BLaER1 treated with 17β-estradiol and CSF1 and Interleukin-3, amounts not matched to agents 10 nM and 100 nM (cell line): ENCODE measurements around the gene DDAH2.

Source experiments
- H3K27ac ChIP-seq, 11 experiments: shearing (Covaris generic); formaldehyde crosslinking; 2 replicates each; pipeline ENCODE4 v1.8.1; 2022
- H3K27me3 ChIP-seq, 11 experiments: shearing (Covaris generic); formaldehyde crosslinking; 2 replicates each; pipeline ENCODE4 v1.8.1; 2022
- H3K36me3 ChIP-seq, 11 experiments: shearing (Covaris generic); formaldehyde crosslinking; 2 replicates each; pipeline ENCODE4 v1.8.1; 2022
- H3K4me1 ChIP-seq, 10 experiments: shearing (Covaris generic); formaldehyde crosslinking; 2 replicates each; pipeline ENCODE4 v1.8.1; 2022
- H3K4me2 ChIP-seq, 11 experiments: shearing (Covaris generic); formaldehyde crosslinking; 2 replicates each; pipeline ENCODE4 v1.8.1; 2022
- H3K4me3 ChIP-seq, 10 experiments: shearing (Covaris generic); formaldehyde crosslinking; 2 replicates each; pipeline ENCODE4 v1.8.1; 2022
- H3K9ac ChIP-seq, 11 experiments: shearing (Covaris generic); formaldehyde crosslinking; 2 replicates each; pipeline ENCODE4 v1.8.1; 2022
- H3K9me3 ChIP-seq, 11 experiments: shearing (Covaris generic); formaldehyde crosslinking; replicated peaks in 1 of 11; 2 replicates each; pipeline ENCODE4 v1.8.1; 2022
- H4K20me1 ChIP-seq, 11 experiments: shearing (Covaris generic); formaldehyde crosslinking; 2 replicates each; pipeline ENCODE4 v1.8.1; 2022
- Cebpa-rat ChIP-seq, 11 experiments: shearing (Covaris generic); IDR thresholded peaks; 2 replicates each; pipeline ENCODE4 v1.8.1; 2022

DDAH2 gene

DNA sequence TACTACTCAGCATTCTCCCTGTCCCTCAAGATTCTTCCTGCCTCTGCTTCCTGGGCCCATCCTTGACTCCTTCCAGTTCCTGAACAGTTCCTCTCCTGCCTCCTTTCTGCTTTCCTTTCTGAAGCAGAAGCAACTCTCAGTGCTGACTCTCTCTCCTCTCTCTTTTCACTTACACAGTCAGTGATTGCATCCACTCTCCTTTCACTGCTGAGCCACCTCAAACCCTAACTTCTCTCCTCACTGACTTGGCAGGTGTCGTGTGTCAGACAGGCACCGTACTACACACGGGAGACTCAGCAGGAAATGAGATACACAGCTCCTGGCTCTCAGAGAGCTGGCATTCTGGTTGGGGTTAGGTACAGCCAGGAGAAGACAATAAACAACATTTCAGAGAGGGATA lies 31.5 kb downstream of the DDAH2 start:
- Histone ChIP-seq H3K4me3 (no peak overlapping the region), H3K9ac (peak overlapping the region in 4 of 11 experiments; percentile 33 to 63 (median 38); a peak in 4 of 22 replicates), H3K4me1 (peaks cover 15 to 47% (median 19%) of the 10 kb centered on the region in 10 experiments), H3K27me3 (no peaks in the 10 kb centered on the region), H3K9me3 (no peaks in the 10 kb centered on the region), H4K20me1 (peaks cover 9 to 59% (median 35%) of the 10 kb centered on the region in 11 experiments; a peak in 16 of 22 replicates), H3K27ac (0 out of 22 replicates have a peak overlapping the region, but pooled peaks of 1 of the 11 experiments have one; percentile 29), H3K4me2 (peak overlapping the region in 3 of 11 experiments; percentile 13 to 47 (median 47); a peak in 4 of 22 replicates), H3K36me3 (peaks cover 78 to 93% (median 85%) of the 10 kb centered on the region in 11 experiments)
- no peak for TF ChIP-seq Cebpa-rat (IDR thresholded peaks at IDR 0.05)

DNA sequence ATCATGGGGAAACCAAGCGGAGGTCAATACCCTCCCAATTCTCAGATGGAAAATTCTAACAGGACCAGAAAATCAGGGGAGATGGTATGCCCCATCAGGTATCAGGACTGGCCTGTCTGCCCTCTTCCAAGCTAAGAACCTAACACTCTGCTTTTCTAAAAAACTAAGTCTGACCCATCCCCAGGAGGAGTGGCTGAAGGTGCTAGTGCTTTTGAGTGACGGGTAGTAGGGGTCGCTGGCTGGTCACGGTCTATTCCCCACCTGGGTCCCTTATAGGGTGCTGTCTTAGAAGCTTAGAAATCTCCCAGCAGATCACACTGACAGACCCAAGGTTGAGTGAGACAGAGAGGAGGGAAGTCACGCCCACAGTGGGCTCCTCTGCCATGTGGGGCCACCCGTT lies 35.6 kb downstream of the DDAH2 start:
- peaks cover 93 to 99% (median 96%) of the 10 kb centered on the region in 11 experiments for H3K36me3 ChIP-seq

DNA sequence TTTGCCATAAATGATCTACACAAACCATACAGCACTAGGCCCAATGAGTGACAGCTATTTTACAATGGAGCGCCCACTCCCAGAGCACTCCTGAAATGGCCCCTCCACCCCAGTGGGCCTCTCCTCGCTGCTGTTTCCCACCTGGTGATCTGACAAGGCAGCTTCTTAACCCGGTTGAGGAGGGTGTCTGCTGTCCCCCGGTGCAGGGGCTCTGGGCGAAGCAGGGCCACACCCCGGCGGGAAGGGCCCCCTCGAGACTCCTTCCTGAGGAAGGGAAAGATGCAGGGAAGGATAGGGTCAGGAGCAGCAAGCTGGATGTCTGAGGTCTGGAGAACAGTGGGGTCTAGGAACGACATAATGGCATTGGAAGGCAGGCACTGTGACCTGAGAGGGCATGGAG lies 36.2 kb downstream of the DDAH2 start:
- Histone ChIP-seq H3K27me3 (no peaks in the 10 kb centered on the region), H3K4me3 (no peak overlapping the region), H3K4me1 (peaks cover 0 to 36% (median 12%) of the 10 kb centered on the region in 10 experiments; a peak in 14 of 20 replicates), H3K27ac (no peak overlapping the region), H4K20me1 (peaks cover 0 to 42% (median 15%) of the 10 kb centered on the region in 11 experiments; a peak in 16 of 22 replicates), H3K9me3 (no peaks in the 10 kb centered on the region), H3K4me2 (no peak overlapping the region), H3K36me3 (peaks cover 96 to 100% (median 98%) of the 10 kb centered on the region in 11 experiments), H3K9ac (peak overlapping the region in 1 of 11 experiments; percentile 29; a peak in 1 of 22 replicates)
- TF ChIP-seq Cebpa-rat (IDR thresholded peaks at IDR 0.05) = no peak

More for the DNA sequence above, 35.6 kb downstream of the DDAH2 start:
- Histone ChIP-seq H3K4me2 (no peak overlapping the region), H3K4me3 (no peak overlapping the region), H3K27ac (no peak overlapping the region), H3K9me3 (no peaks in the 10 kb centered on the region), H4K20me1 (peaks cover 2 to 38% (median 20%) of the 10 kb centered on the region in 11 experiments; a peak in 16 of 22 replicates), H3K9ac (peak overlapping the region in 2 of 11 experiments; percentile 11 to 29; a peak in 2 of 22 replicates), H3K27me3 (no peaks in the 10 kb centered on the region), H3K4me1 (peaks cover 0 to 42% (median 12%) of the 10 kb centered on the region in 10 experiments; a peak in 14 of 20 replicates)
- TF ChIP-seq Cebpa-rat (IDR thresholded peaks at IDR 0.05) = no peak

DNA sequence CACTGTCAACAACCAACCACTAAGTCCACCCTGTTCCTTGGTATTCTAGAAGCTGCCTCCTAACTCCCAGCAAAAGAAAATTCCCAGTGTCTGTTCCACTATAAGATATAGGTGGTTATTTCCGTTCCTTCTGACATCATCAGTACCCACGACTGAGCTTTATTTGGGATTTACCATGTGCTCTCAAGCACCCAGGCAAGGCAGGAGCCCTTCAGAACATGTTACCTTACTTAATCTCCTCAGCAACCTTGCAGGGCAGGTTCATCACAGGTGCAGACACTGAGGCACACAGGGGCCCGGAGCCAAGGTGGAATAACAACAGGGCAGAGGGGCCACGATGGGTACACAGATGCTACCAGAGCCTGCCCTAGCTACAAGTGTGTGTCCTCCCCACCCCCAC lies 36.7 kb downstream of the DDAH2 start:
- H3K9me3 ChIP-seq = no peaks in the 10 kb centered on the region
- H3K4me3 ChIP-seq = no peak overlapping the region
- peaks cover 96 to 100% (median 98%) of the 10 kb centered on the region in 11 experiments for H3K36me3 ChIP-seq
- H3K27me3 ChIP-seq = no peaks in the 10 kb centered on the region
- H4K20me1 ChIP-seq = peaks cover 0 to 42% (median 11%) of the 10 kb centered on the region in 11 experiments; a peak in 14 of 22 replicates
- no peak overlapping the region for H3K4me2 ChIP-seq
- no peak overlapping the region for H3K27ac ChIP-seq
- no peak for TF ChIP-seq Cebpa-rat (IDR thresholded peaks at IDR 0.05)
- no peak overlapping the region for H3K9ac ChIP-seq
- peaks cover 0 to 30% (median 12%) of the 10 kb centered on the region in 10 experiments; a peak in 12 of 20 replicates for H3K4me1 ChIP-seq

DNA sequence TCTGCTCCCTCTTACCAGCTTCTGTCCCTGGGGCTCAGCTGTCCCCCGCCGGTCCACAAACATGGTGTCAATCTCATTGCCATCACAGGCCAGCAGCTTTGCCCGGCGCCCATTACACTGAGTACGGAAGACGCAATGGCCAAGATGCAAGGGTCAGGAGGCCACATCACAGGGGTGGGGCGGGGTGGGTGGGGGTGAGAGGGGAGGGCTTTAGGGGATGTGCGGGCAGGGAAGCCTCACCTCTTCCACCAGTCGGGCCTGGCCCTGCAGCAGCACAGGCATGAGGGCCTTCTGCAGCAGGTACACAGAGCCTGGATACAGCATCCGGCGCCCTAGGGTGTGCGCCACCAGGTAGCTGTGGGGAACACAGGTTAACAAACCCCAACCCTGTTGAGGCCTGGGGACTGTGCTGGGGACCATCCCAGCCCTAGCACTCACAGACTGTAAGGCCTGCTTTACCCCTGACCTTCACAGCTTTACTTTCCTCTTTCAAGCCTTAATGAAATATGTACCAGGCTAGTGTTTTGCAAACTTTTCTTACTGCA lies 37.5 kb downstream of the DDAH2 start:
- no peaks in the 10 kb centered on the region for H3K9me3 ChIP-seq
- H4K20me1 ChIP-seq = peaks cover 0 to 39% (median 5%) of the 10 kb centered on the region in 11 experiments; a peak in 10 of 22 replicates
- H3K27me3 ChIP-seq = no peaks in the 10 kb centered on the region
- TF ChIP-seq Cebpa-rat (IDR thresholded peaks at IDR 0.05) = no peak
- no peak overlapping the region for H3K4me3 ChIP-seq
- H3K9ac ChIP-seq = no peak overlapping the region
- H3K36me3 ChIP-seq = peaks cover 97 to 100% (median 98%) of the 10 kb centered on the region in 11 experiments
- peaks cover 0 to 24% (median 12%) of the 10 kb centered on the region in 10 experiments; a peak in 12 of 20 replicates for H3K4me1 ChIP-seq
- H3K4me2 ChIP-seq = no peak overlapping the region
- no peak overlapping the region for H3K27ac ChIP-seq

DNA sequence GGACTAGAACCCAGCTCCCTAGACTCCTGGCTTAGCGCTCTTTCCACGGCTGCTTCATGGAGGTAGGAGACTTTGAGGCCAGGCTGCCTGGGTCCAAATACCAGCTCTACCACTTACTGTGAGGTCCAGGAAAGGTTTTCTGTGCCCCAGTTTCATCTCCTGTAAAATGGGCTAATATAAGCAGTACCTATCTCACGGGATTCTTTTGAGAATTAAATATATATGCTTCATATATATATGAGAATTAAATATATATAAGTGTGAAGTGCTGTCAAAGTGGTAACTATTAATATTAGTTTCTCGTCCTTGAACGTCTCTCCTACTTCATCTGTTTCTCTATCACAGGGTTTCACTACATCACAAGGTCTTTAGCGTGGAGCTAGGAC lies 38.0 kb downstream of the DDAH2 start:
- no peak overlapping the region for H3K4me3 ChIP-seq
- peaks cover 0 to 24% (median 12%) of the 10 kb centered on the region in 10 experiments; a peak in 12 of 20 replicates for H3K4me1 ChIP-seq
- H3K9me3 ChIP-seq = no peaks in the 10 kb centered on the region
- peaks cover 0 to 34% (median 4%) of the 10 kb centered on the region in 11 experiments; a peak in 7 of 22 replicates for H4K20me1 ChIP-seq
- peak overlapping the region in 3 of 11 experiments; percentile 13 to 43 (median 21); a peak in 5 of 22 replicates for H3K9ac ChIP-seq
- 0 out of 22 replicates have a peak overlapping the region, but pooled peaks of 1 of the 11 experiments have one; percentile 56 for H3K4me2 ChIP-seq
- H3K27me3 ChIP-seq = no peaks in the 10 kb centered on the region
- TF ChIP-seq Cebpa-rat (IDR thresholded peaks at IDR 0.05) = no peak
- H3K27ac ChIP-seq = no peak overlapping the region
- peaks cover 97 to 100% (median 98%) of the 10 kb centered on the region in 11 experiments for H3K36me3 ChIP-seq

DNA sequence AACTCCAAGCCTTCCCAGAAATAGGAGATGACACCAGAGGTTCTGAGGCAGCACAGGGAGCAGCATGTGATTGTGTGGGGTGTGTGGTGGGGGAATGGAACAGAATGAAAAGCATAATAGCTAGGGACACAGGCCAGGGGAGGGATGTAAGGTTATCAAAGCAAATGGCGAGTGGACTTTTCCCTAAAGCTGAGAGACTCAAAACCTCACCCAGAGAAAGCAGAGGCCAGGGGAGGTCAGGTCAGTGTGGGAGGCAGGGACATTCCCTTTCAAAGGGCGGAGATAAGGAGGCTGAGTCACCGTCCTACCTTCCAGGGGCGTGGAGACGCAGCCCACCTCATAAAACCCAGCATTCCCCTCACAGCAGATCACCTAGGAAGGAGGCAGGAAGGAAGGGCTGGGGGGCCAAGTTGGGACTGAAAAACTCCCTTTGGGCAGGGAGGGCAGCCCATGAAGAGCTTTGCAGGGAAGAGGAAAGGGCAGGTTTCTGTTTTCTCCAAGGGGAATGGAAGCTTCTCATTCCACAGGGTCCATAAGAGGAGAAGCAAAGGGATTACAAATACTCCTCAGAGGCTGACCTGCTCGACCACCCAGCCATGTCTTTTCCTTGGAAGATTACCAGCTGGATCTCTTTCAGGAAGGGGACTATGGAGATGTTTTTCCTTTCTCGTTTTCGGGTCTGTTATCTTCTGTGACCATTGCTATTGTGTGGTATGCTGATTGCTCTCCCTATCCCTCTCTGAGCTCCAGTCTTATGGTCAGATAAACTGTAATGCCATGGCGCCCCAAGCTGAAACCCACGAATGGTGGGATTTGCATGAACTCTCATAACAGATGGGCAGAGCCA lies 38.6 kb downstream of the DDAH2 start:
- TF ChIP-seq Cebpa-rat (IDR thresholded peaks at IDR 0.05) = no peak
- peaks cover 0 to 34% (median 4%) of the 10 kb centered on the region in 11 experiments; a peak in 7 of 22 replicates for H4K20me1 ChIP-seq
- H3K36me3 ChIP-seq = peaks cover 97 to 100% (median 98%) of the 10 kb centered on the region in 11 experiments
- no peak overlapping the region for H3K4me3 ChIP-seq
- peak overlapping the region in 1 of 11 experiments; percentile 13; a peak in 1 of 22 replicates for H3K27ac ChIP-seq
- peak overlapping the region in 4 of 11 experiments; percentile 13 to 46 (median 29); a peak in 6 of 22 replicates for H3K9ac ChIP-seq
- peaks cover 0 to 24% (median 12%) of the 10 kb centered on the region in 10 experiments; a peak in 12 of 20 replicates for H3K4me1 ChIP-seq
- H3K27me3 ChIP-seq = no peaks in the 10 kb centered on the region
- peak overlapping the region in 5 of 11 experiments; percentile 39 to 57 (median 52); a peak in 7 of 22 replicates for H3K4me2 ChIP-seq
- no peaks in the 10 kb centered on the region for H3K9me3 ChIP-seq

DNA sequence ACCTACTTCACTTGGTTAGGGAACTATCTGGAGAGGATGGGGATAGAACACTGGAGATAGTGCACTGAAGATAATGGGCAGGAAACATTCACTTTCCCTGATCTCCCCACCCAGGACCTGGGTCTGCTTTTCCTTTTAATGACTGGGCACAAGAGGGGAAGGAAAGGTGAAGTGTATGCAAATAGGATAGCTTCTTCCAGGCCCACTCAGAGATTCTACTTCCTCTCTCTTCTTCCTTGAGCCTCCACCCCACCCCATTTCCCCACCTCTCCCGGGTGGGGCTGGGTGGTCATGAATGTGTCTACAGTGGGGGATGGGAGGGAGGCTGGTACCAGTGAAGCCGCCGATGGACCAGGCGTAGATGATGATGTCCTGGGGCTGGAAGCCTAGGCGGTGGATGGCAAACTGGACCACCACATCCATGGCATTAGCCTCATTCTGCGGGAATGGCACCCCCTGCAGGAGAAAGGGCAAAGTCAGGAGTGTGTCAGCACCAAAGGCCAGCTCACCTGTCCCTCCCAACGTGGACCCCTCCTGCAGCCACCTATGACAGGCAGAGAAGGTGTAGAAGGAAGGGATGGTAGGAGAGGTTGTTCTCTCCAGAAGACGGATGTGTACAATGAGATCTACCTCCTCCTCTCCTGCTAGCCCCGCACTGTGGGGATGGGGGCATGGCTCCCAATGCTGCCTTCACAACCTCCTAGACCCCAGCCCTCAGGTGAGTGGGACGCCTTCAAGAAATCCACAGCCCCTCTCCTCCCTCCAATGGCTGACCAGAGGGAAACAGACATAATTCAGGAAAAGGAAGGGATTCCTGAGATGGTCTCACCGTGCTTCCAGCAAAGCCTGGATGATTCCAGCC lies 39.6 kb downstream of the DDAH2 start:
- peaks cover 0 to 24% (median 12%) of the 10 kb centered on the region in 10 experiments; a peak in 12 of 20 replicates for H3K4me1 ChIP-seq
- H3K36me3 ChIP-seq = peaks cover 93 to 99% (median 95%) of the 10 kb centered on the region in 11 experiments

More for the DNA sequence above, 39.6 kb downstream of the DDAH2 start:
- Histone ChIP-seq H3K4me2 (peak overlapping the region in 6 of 11 experiments; percentile 19 to 57 (median 49); a peak in 11 of 22 replicates), H4K20me1 (peaks cover 0 to 34% (median 3%) of the 10 kb centered on the region in 11 experiments; a peak in 6 of 22 replicates), H3K9me3 (no peaks in the 10 kb centered on the region), H3K27ac (no peak overlapping the region), H3K27me3 (no peaks in the 10 kb centered on the region), H3K4me3 (no peak overlapping the region), H3K9ac (peak overlapping the region in 2 of 11 experiments; percentile 43 to 46; a peak in 1 of 22 replicates)
- TF ChIP-seq Cebpa-rat (IDR thresholded peaks at IDR 0.05) = no peak
